GM21737 (cell line): ENCODE data around the gene RFPL3.
"Not testable (repeated sequence)": the region's sequence is repeated elsewhere in the genome, so short reads cannot be mapped to it uniquely, and the experiment has no call there.

ENCODE experiments used
- ATAC-seq: cut with Tn5 transposase; IDR thresholded peaks from one replicate; pipeline ENCODE4 v1.9.1; 2021; ENCODE audit warnings: mild to moderate bottlenecking, moderate library complexity; ENCODE audit not compliant: unreplicated experiment

The RFPL3 gene

DNA sequence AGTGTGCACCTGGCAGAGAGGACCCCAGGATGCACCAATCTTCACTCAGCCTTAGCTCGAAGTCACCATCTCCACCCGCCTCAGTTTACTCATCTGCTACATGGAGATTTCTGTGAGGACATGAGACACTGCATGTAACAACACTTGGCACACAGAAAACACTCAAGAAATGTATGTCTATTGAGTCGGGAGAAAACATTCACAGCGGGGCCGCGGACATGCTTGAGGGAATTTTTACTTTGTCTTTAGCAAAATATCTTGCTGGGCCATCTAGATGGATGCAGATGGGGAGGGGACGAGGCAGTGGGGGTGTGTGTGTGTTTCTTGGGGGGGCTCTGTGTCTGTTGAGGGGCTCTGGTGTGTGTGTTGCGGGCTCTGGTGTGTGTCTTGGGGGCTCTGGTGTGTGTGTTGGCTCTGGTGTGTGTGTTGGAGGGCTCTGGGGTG lies 28.4 kb upstream of the RFPL3 start:
- ATAC-seq = no peak

DNA sequence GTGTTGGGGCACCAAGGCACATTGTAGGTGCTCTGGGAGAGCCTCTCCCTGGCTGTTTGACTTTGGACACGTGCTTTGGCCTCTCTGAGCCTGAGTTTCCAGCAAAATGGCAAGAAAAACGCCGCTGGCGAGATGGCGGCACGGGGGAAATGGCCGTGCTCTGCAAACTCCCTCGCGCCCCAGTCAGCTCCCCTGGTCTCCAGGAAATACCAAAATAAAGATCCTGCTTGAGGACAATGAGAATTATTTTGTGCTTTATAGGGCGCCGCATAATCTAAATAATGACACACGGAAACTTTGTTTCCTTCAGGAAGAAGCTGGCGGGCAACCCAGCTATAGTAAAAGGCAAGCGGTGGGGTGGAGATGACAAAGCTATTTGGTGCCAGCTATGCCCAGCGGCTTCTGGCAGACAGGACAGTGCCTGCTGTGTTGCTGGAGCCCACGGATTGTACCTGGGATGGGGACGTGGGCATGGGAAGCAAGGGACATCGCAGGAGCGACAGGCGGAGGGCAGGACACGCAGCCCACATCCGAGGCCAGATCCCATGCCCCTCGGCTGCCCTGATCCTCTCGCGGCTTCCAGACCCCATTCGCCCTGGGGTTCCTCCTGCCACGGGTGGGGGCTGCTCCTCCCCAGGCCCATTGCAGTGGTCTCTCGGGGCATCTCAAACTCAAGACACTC lies 26.3 kb upstream of the RFPL3 start:
- no peak for ATAC-seq

DNA sequence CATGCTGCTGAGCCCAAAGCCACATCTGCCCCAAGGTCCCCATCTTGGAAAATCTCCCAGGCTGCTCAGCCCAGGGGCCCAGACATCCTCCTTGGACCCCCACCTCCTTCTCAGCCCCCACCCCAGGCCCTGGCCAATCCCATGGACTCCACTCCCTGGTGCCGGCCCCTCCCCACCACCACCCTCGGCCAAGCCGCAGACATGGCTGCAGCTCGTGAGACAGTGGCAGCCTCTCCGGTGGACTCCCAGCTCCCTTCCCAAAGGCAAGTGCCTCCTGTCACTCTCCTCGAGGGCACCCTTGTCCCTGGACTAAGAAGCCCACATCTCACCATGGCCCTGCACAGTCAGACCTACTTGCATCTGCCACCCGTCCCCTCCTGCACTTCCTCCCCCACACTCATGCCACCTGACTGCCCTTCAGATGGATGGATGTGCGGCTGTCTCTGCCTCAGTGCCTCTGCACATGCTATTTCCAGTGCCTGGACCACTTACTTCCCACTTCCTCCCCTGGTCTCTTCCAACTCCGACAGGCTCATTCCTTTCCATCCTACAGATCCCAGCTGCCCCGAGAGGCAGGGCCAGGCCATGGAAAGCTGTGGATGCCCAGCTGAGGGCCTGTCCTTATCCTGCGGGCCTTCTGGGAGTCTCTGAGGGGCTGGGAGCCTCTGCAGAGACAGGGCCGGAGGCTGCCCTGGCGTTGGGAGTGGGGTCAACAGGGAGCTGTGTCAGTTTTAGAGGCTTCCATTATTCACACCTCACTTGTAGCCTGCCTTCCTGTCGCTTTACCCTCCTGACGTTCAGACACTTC lies 25.5 kb upstream of the RFPL3 start:
- ATAC-seq = no peak

DNA sequence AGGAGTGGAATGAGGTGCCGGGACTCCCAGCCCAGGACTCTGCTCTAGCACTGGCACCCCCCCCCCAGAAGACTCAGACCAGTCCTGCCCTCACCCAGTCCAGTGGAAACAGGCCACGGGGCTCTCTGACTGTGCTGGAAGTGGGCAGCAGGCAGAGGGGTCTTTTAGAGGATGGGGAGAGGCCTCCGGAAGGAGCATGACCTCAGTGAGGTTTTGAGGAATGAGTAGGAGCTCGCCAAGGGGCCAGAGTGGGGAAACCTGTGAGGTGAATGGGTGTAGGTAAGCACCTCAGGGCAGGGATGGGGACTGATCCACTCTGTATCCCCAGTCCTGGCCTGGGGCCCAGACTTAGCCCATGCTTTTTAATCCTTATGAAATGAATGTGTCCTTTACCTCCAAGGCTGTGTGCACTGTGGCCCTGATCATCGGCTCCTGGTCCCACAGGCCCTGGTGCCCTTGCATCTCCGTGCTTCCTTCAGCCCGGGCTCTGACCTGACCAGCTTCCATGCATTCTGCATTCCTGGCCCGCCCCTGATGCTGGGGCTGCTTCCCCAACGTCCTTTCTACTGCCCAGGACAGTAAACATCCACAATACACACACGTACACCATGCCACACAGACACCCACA lies 24.4 kb upstream of the RFPL3 start:
- ATAC-seq = no peak

DNA sequence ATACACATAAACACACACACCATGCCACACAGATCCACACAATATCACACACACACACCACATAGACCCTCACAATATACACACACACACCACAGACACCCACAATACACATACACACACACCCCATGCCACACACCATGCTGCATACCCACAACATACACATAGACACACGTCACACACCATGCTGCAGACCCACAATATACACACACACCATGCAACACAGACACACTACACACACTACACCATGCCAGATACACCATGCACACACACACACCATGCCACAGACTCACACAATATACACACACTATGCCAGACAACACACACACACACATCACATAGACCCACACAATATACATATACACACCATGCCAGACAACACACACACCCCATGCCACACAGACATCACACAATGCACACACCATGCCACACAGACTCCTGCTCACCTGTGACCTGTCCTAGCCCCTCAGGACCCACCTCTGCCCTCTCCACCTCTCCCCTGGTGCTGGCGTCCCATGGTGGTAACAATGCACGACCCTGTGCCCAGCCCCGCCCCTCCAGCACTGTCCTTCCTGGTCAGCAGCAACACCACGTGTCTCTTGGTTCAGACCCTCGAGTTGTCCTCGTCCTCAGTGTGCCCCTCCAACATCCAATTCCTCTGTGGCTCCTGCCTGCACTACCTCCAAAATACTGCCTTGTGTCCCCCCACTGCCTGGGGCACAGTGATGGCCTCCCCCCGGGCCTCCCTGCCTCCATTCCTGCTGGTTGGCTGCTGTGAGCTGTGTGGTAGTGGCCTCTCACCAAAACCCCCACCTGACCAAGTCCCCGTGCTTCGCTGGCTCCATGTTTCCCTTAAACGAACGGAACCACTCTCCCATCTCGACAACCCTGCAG lies 23.7 kb upstream of the RFPL3 start:
- no peak for ATAC-seq

DNA sequence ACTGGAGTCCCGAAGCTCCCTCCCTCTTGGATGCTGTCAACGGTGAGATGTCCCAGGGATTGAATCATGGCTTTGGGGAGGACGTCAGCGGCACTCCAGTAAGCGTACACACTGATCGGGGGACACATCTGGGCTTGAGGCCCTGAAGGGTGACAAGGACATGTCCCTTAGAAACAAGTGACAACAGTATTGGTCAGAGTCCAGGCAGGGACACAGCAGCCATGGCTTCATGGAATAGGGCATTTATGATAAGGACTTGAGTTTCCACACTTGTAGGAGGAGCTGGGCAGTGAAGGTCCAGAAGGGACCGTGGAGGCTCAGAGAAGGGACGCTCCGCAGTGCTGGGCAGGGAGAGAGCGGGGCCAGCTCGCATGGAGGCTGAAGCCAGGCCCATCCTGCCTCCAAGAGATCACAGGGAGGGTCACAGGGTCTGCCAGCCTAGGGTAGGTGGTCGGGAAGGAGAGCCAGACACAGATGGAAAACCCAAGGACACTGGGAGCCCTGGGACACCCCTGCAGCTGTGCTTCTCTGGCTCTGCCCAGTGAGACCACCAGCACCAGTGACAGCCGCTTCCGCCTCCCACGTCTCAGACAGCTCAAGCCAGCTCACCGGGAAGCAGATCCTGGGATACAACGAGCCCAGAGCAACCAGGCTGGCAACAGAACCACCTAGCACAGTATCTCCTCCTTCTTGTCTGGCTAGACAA lies 22.9 kb upstream of the RFPL3 start:
- ATAC-seq = no peak

DNA sequence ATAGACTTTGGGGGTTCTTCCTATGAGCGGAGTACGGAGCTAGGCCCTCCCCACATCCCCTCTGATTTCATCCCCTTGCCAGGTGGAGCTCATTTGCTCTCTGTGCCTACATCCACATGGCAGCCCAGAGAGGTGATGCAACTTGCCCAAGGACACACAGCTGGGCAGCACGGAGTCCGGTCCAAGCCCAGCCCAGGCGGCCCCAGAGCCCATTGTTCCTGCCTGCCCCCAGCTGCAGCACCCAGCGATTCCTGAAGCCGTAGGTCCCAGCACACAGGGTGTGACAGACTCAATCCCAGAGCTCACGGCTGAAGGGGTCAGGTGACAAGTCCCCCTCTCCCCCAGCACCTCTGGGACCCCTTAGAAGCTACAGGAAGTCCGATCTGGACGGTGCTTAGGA lies 22.2 kb upstream of the RFPL3 start:
- no peak for ATAC-seq

DNA sequence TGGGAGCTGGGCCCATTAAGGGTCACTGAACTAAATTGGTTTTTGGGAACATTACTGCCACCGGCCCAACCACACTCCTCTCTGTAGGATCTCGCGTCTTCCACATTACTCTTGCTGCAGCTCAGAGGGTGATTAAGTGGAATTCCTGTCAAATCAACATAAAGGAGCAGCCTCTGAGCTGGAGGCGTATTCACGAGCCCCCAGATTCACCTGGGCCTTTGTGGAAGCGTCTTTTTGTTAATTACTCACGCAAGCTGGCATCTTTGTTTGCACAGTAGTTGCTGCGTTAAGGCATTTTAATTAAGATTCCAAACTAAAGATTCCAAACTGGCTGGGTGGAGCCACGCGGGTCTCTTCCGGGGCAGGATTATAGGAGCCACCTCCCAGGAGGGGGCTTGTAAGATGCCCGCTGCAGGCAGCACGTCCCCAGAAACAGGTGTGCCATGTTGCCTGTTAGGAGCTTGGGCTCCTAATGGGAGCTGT lies 21.5 kb upstream of the RFPL3 start:
- ATAC-seq = no peak

DNA sequence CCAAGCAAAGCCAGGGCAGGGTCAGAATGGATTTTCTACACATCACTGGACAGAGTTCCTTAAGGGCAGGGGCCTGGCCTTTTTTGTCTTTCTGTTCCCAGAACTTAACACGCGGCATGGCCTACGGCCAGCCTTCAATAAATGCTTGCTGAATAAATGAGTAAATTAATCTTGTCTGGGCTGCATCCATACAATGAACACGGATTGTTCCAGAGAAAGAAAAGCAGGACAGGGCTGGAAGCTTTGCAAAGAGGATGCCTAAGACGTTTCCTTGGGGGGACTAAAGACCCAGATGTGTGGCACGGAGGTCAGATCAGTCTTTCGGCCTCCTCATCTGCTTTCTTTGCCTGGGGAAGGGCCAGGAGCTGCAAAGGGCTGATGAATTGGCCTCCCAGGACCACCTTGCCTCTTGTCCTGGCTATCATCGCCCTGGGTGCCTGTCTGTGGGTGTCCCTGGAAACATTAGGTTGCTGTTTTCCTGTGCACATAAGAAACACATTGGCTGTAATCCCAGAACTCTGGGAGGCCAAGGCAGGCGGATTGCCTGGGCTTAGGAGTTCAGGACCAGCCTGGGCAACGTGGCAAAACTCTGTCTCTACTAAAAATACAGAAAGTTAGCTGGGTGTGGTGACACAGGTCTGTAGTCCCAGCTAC lies 20.8 kb upstream of the RFPL3 start:
- ATAC-seq = no peak

DNA sequence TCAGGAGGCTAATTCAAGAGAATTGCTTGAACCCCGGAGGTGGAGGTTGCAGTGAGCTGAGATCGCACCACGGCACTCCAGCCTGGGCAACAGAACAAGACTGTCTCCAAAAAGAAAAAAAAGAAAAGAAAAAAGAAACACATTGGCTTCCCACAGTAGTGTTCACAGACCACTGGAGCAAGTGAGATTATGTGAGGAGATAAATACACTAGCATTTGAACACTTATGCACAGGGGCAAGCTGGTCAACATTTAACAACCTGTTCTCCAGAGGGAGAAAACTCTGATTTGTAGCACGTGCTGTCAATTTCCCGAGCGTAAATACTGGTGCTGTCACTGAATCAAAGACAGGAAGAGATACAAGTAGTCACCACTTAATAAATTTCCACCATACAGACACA lies 20.2 kb upstream of the RFPL3 start:
- not testable (repeated sequence) for ATAC-seq

DNA sequence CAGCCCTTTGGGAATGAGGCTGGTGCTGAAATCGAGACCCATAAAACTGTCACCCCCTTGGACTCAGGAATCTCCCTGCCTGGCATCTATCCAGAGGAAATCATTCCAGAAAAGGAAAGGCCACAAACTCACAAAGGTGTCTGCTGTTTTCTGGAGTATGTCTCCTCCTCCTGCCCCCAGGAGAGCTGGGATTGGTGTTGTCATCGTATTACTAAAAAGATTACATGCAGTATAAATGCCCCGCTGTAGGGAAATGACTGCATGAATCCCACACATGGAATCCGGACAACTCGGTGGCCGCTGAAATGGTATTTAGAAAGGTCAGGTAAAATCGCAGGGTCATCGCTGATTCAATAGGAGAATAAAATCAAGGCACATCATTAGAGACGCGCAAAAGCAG lies 18.9 kb upstream of the RFPL3 start:
- ATAC-seq = no peak

DNA sequence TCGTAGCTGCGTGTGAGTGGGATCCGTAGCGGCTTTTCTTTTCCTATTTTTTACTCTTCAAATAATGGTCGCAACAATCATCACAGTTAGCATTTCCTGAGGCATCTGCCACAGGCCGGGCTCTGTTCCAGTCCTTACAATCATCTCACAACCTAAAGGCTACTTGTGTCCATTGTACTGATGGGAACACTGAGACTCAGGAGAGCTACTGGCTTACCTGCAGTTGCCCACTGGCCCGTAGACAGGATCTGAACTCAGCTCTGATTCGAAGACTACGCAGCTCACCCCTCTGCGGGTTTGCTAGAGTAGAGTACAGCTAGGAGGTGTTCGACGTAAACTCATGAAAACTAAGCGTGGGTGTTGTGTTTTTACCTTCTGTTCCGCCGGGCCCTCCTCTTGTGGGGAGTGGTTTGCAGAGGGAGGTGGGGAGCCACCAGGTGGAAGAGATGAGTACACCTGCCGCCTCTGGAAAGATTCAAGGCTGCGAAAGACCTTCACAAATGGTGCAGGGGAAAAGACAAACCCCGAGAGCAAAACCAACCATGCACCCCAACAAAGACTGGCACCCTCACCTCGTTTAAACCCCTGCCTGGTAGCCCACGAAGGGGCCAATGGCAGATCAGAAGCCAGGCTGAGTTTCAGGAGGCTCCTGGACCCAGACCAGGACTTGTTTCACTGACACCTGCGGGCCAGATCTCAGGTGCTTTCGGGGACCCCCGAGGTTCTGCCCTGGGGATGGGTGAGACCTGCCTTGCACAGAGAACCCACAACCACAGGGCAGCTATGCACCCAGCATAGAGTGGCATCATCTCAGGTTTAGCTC lies 18.3 kb upstream of the RFPL3 start:
- no peak for ATAC-seq

DNA sequence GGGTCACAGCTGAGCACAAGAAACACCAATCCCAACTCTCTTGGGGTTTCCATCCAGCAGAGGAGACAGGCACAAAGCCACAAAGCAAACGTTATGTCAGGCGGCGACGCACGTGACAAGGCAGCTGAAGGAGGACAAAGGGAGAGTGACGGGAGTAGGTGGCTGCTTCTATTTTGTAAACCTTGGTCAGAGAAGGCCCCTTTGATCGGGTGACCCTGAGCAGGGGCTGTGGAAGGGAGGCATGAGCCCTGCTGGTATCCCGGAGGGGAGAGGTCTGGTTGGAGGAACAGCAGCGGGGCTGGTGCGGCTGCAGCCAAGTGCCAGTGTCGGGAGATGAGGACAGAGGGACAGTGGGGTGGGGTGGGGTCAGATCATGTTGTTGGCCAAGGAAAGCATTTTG lies 17.3 kb upstream of the RFPL3 start:
- no peak for ATAC-seq

DNA sequence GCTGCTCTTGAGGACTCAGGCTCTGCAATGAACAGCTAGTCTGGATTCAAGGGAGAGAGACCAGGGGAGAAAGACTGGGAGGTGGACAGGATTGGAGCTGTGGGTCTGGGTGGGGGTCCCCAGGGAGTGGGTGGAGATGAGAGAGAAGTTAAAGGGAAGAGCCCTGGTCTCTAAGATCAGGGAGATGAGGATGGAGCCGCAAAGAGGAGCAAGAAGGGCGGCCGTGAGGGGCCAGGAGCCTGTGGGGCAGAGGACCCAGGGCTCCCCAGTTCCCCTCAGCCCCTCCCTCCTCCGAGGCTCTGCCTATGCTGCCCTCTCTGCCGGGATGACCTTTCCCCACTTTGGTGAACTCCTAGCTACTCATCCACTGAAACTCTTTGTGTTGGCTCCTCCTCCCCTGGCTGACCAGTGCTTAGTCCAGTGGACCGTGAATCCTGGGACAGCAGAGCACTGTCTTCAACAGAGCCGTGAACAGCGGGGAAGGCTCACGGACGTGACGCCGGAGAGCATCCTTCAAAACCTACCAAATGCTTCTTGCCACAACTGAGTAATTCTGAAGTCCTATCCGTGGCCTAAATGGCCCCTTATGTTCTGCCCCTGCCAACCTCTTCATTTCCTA lies 16.4 kb upstream of the RFPL3 start:
- no peak for ATAC-seq

DNA sequence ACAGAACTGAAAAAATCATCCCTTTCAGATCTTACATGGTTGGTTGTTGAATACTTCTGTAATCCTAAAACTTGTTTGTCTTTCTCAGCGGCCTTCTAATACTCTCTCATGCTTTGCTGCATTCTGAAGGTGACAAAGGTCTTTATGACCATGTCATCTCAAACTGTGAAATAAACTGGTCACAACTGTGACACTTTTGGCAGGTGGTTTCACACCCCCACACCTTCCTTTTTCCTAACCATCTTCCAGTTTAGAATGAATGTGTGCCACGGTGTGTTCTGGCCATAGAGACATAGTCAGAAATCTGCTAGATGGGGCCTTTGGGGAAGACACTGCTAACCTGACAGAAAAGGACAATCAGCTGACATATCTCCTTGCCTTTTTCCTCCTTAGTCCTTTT lies 14.7 kb upstream of the RFPL3 start:
- no peak for ATAC-seq

DNA sequence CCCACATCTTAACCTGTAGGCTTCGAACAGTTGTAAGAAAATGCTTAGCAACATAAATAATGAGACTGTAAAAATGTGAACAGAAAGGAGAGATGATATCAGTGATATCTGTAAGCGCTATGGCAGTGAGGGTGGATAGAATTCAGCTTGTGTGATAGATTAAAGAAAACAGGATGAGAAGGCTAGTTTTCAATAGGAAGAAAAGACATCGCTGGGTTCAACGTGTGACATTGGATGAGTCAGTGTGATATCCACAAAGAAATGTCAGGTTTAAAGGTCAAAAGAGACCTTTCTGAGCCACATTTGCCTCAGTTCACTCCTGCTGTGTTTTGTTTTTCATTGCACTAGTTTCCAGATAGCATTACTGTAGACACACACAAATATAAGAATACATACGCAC lies 13.7 kb upstream of the RFPL3 start:
- ATAC-seq = no peak

DNA sequence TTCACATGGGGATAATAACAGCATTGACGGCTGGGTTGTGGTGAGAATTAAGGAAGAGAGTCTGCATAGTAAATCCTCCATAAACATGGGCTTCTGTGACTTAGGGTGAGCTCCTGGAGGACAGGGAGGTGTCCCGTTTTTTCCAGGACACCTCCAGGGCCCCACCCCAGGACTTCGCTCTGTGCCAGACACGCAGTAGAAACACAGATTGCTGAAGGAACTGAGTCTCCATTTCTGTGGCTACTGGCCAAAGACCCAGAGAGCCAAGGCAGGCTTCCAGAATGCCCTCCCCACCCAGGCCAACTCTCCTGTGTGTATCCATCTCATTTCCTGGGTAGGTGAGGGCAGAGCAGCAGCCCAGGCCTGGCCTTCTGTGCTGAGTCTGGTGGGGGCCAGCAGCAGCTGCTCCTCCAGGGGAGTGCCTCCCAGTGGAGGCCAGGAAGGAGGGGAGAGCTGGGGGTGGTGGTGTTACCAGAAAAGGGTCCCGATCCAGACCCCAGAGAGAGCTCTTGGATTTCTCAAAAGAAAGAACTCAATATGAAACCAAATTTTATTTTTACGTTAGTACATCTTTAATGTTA lies 9.5 kb upstream of the RFPL3 start:
- no peak for ATAC-seq

DNA sequence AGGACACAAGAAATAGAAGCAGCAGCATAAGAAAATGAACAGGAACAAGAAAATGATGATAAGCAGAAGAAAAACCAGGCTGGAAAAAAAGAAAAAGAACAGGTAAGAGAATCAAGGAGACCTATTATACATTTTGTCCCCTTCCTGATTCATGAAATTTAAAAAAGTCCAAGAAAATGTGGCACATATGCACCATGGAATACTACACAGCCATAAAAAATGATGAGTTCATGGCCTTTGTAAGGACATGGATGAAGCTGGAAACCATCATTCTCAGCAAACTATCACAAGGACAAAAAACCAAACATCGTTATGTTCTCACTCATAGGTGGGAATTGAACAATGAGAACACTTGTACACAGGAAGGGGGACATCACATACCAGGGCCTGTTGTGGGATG lies 5.8 kb upstream of the RFPL3 start:
- not testable (repeated sequence) for ATAC-seq
